SK-N-SH treated with all-trans-retinoic acid at 6 μM for 48 hours (cell line): Measurements from ENCODE around the gene SLMAP.

ENCODE experiments used
- ATAC-seq: fragments of 200-7000 bp; cut with Tn5 transposase; 3 replicates; pipeline ENCODE4 v1.9.1; 2020; ENCODE audit warnings: mild to moderate bottlenecking, moderate library complexity
- ARNTL ChIP-seq: fragments of 450-650 bp; formaldehyde crosslinking; IDR thresholded peaks from 2 replicates; pipeline ENCODE4 v1.5.0; 2020; ENCODE audit warnings: low read depth, mild to moderate bottlenecking, moderate library complexity, borderline replicate concordance
- BACH2 ChIP-seq: fragments of 250-450 bp; sonication (Bioruptor Pico); IDR thresholded peaks from 2 replicates; pipeline ENCODE4 v1.9.0; 2021; ENCODE audit warnings: mild to moderate bottlenecking, borderline replicate concordance
- CSDC2 ChIP-seq: fragments of 250-450 bp; sonication (Bioruptor Pico); IDR thresholded peaks from 2 replicates; pipeline ENCODE4 v1.5.0; 2020; ENCODE audit warnings: mild to moderate bottlenecking, moderate library complexity
- ESRRG ChIP-seq: fragments of 250-450 bp; sonication (Bioruptor Pico); IDR thresholded peaks from 2 replicates; pipeline ENCODE4 v1.6.1; 2021; ENCODE audit warnings: mild to moderate bottlenecking
- ISL1 ChIP-seq: fragments of 250-450 bp; sonication (Bioruptor Pico); IDR thresholded peaks from 2 replicates; pipeline ENCODE4 v2.1.2; 2022; ENCODE audit warnings: mild to moderate bottlenecking, moderate library complexity
- OSR1 ChIP-seq: fragments of 250-450 bp; sonication (Bioruptor Pico); IDR thresholded peaks from 2 replicates; pipeline ENCODE4 v1.8.0; 2022; ENCODE audit warnings: moderate library complexity, mild to moderate bottlenecking, inconsistent platforms
- PPARA ChIP-seq: fragments of 250-450 bp; sonication (Bioruptor Pico); IDR thresholded peaks from 2 replicates; pipeline ENCODE4 v1.5.0; 2020; ENCODE audit warnings: mild to moderate bottlenecking, borderline replicate concordance
- RARB ChIP-seq: fragments of 250-450 bp; sonication (Bioruptor Pico); IDR thresholded peaks from 2 replicates; pipeline ENCODE4 v1.8.0; 2021; ENCODE audit warnings: mild to moderate bottlenecking, moderate library complexity
- SNAI2 ChIP-seq: fragments of 250-450 bp; sonication (Bioruptor Pico); IDR thresholded peaks from 2 replicates; pipeline ENCODE4 v1.5.0; 2020; ENCODE audit warnings: mild to moderate bottlenecking, moderate library complexity
- TOX ChIP-seq: fragments of 250-450 bp; sonication (Bioruptor Pico); IDR thresholded peaks from 2 replicates; pipeline ENCODE4 v1.8.0; 2021; ENCODE audit warnings: mild to moderate bottlenecking, moderate library complexity, borderline replicate concordance
- ZC3H10 ChIP-seq: fragments of 250-450 bp; sonication (Bioruptor Pico); IDR thresholded peaks from 2 replicates; pipeline ENCODE4 v1.5.1; 2021; ENCODE audit warnings: mild to moderate bottlenecking, moderate library complexity
- ZFP3 ChIP-seq: fragments of 250-450 bp; sonication (Bioruptor Pico); IDR thresholded peaks from 2 replicates; pipeline ENCODE4 v1.5.0; 2020; ENCODE audit warnings: mild to moderate bottlenecking, moderate library complexity
- ZFP30 ChIP-seq: fragments of 450-650 bp; formaldehyde crosslinking; IDR thresholded peaks from 2 replicates; pipeline ENCODE4 v1.5.0; 2022; ENCODE audit warnings: mild to moderate bottlenecking, moderate library complexity
- ZNF70 ChIP-seq: fragments of 450-650 bp; formaldehyde crosslinking; IDR thresholded peaks from 2 replicates; pipeline ENCODE4 v1.5.0; 2020; ENCODE audit warnings: mild to moderate bottlenecking, moderate library complexity
- ZNF8 ChIP-seq: fragments of 450-650 bp; formaldehyde crosslinking; IDR thresholded peaks from 2 replicates; pipeline ENCODE4 v1.5.0; 2020; ENCODE audit warnings: mild to moderate bottlenecking, moderate library complexity
- TF ChIP-seq, protein P1 (sequence below): fragments of 250-450 bp; sonication (Bioruptor Pico); IDR thresholded peaks from 2 replicates; pipeline ENCODE4 v1.5.1; 2021; ENCODE audit warnings: mild to moderate bottlenecking, moderate library complexity
- TF ChIP-seq, protein P2 (sequence below): fragments of 250-450 bp; sonication (Bioruptor Pico); IDR thresholded peaks from 2 replicates; pipeline ENCODE4 v1.8.0; 2020; ENCODE audit warnings: mild to moderate bottlenecking, moderate library complexity, borderline replicate concordance
- TF ChIP-seq, protein P3 (sequence below): fragments of 250-450 bp; sonication (Bioruptor Pico); IDR thresholded peaks from 2 replicates; pipeline ENCODE4 v1.5.1; 2020; ENCODE audit warnings: low read depth, mild to moderate bottlenecking, moderate library complexity
- TF ChIP-seq, protein P4 (sequence below): fragments of 250-450 bp; sonication (Bioruptor Pico); IDR thresholded peaks from 2 replicates; pipeline ENCODE4 v1.8.0; 2021; ENCODE audit warnings: low read depth, mild to moderate bottlenecking, moderate library complexity, borderline replicate concordance
- TF ChIP-seq, protein P5 (sequence below): fragments of 250-450 bp; sonication (Bioruptor Pico); IDR thresholded peaks from 2 replicates; pipeline ENCODE4 v1.5.0; 2020; ENCODE audit warnings: mild to moderate bottlenecking, moderate library complexity

SLMAP gene

DNA sequence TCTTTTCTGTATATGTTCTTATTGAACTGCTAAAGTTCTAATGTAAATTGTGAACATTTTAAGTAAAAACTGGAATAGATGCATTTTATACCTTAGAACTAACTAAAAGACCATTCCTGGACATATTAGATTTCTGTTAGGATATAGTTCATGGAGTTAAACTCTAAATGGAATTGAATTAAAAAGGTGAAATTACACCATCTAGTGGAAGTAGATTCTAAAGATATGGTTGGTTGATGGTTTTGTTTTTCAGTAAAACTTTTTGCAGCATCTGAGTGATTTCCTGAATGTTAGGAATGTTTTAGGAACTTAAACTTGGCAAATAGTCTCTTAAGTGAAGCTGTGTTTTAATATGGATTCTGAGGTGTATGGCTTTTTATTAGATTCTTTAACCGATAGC, 96.8 kb downstream of the SLMAP start:
- ATAC-seq: peak; percentile 72
- TF ChIP-seq CSDC2 (CRISPR knock-in tag): no peak
- no peak for TF ChIP-seq RARB
- no peak for TF ChIP-seq TOX (CRISPR knock-in tag)
- no peak for TF ChIP-seq ESRRG (CRISPR knock-in tag)
- TF ChIP-seq ISL1 (CRISPR knock-in tag): no peak
- TF ChIP-seq OSR1: no peak
- no peak for TF ChIP-seq ZNF70 (CRISPR knock-in tag)
- TF ChIP-seq ARNTL (CRISPR knock-in tag): no peak
- no peak for TF ChIP-seq ZFP3 (CRISPR knock-in tag)
- TF ChIP-seq BACH2: no peak
- TF ChIP-seq, protein P1, sequence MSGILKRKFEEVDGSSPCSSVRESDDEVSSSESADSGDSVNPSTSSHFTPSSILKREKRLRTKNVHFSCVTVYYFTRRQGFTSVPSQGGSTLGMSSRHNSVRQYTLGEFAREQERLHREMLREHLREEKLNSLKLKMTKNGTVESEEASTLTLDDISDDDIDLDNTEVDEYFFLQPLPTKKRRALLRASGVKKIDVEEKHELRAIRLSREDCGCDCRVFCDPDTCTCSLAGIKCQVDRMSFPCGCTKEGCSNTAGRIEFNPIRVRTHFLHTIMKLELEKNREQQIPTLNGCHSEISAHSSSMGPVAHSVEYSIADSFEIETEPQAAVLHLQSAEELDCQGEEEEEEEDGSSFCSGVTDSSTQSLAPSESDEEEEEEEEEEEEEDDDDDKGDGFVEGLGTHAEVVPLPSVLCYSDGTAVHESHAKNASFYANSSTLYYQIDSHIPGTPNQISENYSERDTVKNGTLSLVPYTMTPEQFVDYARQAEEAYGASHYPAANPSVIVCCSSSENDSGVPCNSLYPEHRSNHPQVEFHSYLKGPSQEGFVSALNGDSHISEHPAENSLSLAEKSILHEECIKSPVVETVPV (CRISPR knock-in tag): no peak
- TF ChIP-seq SNAI2: no peak
- no peak for TF ChIP-seq ZFP30 (CRISPR knock-in tag)
- TF ChIP-seq, protein P2, sequence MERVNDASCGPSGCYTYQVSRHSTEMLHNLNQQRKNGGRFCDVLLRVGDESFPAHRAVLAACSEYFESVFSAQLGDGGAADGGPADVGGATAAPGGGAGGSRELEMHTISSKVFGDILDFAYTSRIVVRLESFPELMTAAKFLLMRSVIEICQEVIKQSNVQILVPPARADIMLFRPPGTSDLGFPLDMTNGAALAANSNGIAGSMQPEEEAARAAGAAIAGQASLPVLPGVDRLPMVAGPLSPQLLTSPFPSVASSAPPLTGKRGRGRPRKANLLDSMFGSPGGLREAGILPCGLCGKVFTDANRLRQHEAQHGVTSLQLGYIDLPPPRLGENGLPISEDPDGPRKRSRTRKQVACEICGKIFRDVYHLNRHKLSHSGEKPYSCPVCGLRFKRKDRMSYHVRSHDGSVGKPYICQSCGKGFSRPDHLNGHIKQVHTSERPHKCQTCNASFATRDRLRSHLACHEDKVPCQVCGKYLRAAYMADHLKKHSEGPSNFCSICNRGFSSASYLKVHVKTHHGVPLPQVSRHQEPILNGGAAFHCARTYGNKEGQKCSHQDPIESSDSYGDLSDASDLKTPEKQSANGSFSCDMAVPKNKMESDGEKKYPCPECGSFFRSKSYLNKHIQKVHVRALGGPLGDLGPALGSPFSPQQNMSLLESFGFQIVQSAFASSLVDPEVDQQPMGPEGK (CRISPR knock-in tag): no peak
- TF ChIP-seq, protein P3, sequence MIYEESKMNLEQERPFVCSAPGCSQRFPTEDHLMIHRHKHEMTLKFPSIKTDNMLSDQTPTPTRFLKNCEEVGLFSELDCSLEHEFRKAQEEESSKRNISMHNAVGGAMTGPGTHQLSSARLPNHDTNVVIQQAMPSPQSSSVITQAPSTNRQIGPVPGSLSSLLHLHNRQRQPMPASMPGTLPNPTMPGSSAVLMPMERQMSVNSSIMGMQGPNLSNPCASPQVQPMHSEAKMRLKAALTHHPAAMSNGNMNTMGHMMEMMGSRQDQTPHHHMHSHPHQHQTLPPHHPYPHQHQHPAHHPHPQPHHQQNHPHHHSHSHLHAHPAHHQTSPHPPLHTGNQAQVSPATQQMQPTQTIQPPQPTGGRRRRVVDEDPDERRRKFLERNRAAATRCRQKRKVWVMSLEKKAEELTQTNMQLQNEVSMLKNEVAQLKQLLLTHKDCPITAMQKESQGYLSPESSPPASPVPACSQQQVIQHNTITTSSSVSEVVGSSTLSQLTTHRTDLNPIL (CRISPR knock-in tag): no peak
- TF ChIP-seq, all 23 proteins: peak for 0

DNA sequence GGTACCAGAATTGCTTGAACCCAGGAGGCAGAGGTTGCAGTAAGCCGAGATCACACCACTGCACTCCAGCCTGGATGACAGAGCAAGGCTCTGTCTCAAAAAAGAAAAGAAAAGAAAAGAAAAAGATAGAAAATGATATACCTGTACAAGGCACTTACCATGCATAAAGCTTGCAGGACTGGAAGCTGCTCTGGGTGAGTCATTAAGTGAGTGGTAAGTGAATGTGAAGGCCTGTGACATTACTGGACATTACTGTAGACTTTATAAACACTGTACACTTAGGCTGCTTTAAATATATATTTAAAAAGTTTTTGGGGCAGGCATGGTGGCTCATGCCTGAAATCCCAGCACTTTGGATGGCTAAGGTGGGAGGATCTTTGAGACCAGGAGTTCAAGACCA, 99.2 kb downstream of the SLMAP start:
- ATAC-seq: peak; percentile 80
- TF ChIP-seq TOX (CRISPR knock-in tag) (no peak), ISL1 (CRISPR knock-in tag) (no peak), RARB (no peak), OSR1 (no peak), ZFP30 (CRISPR knock-in tag) (no peak), PPARA (CRISPR knock-in tag) (no peak), ESRRG (CRISPR knock-in tag) (no peak)
- TF ChIP-seq, protein P3 (CRISPR knock-in tag): no peak
- TF ChIP-seq, protein P2 (CRISPR knock-in tag): no peak

DNA sequence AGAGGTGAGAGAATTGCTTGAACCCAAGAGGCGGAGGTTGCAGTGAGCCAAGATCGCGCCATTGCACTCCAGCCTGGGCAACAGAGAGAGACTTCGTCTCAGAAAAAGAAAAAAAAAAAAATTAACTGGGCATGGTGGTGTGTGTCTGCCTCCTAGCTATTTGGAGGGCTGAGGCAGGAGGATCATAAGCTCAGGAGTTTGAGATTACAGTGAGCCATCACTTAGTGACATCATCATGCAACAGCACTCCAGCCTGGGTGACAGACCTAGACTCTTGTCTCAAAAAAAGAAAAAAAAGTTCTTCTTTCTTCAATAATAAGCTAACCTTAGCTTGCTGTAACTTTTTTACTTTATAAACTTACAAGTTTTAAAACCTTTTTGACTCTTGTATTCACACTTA, 99.8 kb downstream of the SLMAP start:
- ATAC-seq: no peak
- TF ChIP-seq ISL1 (CRISPR knock-in tag) (no peak), ZC3H10 (CRISPR knock-in tag) (no peak), TOX (CRISPR knock-in tag) (no peak), ZFP3 (CRISPR knock-in tag) (no peak), CSDC2 (CRISPR knock-in tag) (no peak), ZNF8 (CRISPR knock-in tag) (no peak), OSR1 (no peak), PPARA (CRISPR knock-in tag) (no peak), ESRRG (CRISPR knock-in tag) (no peak), SNAI2 (no peak), BACH2 (no peak)
- TF ChIP-seq, protein P4, sequence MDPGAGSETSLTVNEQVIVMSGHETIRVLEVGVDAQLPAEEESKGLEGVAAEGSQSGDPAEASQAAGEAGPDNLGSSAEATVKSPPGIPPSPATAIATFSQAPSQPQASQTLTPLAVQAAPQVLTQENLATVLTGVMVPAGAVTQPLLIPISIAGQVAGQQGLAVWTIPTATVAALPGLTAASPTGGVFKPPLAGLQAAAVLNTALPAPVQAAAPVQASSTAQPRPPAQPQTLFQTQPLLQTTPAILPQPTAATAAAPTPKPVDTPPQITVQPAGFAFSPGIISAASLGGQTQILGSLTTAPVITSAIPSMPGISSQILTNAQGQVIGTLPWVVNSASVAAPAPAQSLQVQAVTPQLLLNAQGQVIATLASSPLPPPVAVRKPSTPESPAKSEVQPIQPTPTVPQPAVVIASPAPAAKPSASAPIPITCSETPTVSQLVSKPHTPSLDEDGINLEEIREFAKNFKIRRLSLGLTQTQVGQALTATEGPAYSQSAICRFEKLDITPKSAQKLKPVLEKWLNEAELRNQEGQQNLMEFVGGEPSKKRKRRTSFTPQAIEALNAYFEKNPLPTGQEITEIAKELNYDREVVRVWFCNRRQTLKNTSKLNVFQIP (CRISPR knock-in tag): no peak
- TF ChIP-seq, protein P1 (CRISPR knock-in tag): no peak
- TF ChIP-seq, protein P5, sequence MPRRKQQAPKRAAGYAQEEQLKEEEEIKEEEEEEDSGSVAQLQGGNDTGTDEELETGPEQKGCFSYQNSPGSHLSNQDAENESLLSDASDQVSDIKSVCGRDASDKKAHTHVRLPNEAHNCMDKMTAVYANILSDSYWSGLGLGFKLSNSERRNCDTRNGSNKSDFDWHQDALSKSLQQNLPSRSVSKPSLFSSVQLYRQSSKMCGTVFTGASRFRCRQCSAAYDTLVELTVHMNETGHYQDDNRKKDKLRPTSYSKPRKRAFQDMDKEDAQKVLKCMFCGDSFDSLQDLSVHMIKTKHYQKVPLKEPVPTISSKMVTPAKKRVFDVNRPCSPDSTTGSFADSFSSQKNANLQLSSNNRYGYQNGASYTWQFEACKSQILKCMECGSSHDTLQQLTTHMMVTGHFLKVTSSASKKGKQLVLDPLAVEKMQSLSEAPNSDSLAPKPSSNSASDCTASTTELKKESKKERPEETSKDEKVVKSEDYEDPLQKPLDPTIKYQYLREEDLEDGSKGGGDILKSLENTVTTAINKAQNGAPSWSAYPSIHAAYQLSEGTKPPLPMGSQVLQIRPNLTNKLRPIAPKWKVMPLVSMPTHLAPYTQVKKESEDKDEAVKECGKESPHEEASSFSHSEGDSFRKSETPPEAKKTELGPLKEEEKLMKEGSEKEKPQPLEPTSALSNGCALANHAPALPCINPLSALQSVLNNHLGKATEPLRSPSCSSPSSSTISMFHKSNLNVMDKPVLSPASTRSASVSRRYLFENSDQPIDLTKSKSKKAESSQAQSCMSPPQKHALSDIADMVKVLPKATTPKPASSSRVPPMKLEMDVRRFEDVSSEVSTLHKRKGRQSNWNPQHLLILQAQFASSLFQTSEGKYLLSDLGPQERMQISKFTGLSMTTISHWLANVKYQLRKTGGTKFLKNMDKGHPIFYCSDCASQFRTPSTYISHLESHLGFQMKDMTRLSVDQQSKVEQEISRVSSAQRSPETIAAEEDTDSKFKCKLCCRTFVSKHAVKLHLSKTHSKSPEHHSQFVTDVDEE (CRISPR knock-in tag): no peak
- TF ChIP-seq, protein P2 (CRISPR knock-in tag): no peak
